NCI-H1930 (cell line): ENCODE data around the gene PDCD10.

ENCODE experiments used
- DNase-seq, 2 experiments: peaks; one replicate each; lab custom pipeline; 2025; lab: John Stamatoyannopoulos, UW

PDCD10 gene

DNA sequence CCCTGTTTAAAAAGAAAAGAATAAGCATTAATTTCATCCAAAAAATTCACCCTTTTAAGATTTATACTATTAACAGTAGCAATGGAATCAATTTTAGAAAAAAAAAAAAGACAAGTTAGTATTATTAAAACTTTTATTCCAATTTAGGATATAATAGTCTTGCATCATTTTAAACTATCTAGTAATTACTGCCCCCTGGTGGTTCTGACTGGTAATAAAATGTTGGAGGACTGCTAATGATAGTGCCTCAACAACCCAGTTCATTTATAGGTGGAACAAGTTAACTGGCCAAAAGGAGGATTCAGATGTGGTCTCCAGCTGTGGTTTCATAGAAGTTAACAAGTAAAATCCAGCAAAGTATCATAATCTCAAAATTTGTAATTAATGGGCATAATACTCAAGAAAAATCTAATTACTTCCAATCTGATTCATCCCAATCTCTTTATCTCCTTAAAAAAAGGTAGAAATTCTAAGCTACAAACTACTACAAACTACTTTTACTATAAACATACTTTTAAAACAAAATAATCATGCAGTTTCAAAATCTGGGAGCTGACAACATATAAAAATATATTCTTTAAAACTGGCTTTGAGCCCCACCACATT is 50.2 kb downstream of the PDCD10 start:
- DNase-seq: peak; percentile 6 to 39

DNA sequence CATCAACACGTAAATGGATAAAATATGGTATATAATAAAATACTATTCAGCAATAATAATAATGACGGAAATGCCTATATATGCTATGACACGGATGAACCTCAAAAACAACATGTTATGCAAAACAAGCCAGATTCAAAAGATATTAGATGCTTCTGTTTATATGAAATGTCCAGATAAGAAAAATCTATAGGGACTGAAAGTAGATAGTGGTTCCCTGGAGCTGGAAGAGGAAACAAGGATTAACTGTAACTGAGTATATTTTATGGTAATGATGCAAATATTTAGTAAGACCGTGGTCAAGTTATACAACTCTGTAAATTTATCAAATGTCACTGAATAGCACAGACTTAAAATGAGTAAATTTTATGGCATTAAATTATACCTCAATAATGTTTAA is 55.2 kb downstream of the PDCD10 start:
- DNase-seq: no peak

DNA sequence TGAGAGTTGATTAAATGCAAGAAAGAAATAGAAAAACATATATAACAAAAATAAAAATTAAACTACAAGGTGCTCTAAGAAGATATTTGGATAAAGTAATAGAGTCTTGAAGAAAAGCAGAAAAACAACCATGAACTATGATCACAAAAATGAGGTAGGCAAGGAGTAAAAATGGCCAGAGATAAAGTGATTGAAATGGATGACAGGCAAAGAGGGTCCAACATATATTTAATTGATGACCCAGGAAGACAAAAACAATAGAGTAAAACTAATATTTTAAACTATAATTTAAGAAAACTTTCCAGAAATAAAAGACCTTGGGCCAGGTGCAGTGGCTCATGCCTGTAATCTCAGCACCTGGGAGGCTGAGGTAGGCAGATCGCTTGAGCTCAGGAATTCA is 58.8 kb downstream of the PDCD10 start:
- no peak for DNase-seq

- DNase-seq: no peak
These were observed 61.5 kb downstream of the PDCD10 start for GRCh38 chr3:167673221-167673620.

DNA sequence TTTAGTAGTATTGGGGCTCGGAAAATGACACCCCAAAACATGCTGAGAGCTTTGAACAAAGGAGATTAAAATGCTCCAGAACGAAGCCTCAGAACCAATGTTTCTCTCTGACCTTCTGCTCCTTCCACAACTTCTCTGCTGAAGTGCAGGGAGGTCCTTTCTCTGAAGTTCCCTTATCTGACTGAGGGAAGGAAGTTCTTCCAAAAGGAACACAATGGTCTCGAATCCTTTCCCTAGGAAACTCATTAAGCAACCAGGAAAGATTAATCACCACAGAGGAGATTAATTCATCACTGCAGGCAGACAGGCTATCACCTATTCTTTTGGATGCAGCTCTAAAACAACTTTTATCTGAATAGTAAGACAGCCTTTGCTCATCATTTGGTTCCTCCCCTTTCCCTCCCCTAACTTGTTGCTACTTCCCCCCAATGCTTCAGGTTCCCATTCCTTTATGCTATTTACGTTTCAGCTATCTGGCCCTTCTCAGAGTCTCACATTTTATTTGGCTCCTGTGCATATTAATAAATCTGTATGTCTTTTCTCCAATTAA is 62.7 kb downstream of the PDCD10 start:
- no peak for DNase-seq

- DNase-seq: no peak
These were observed 65.0 kb downstream of the PDCD10 start for GRCh38 chr3:167669699-167670098.

DNA sequence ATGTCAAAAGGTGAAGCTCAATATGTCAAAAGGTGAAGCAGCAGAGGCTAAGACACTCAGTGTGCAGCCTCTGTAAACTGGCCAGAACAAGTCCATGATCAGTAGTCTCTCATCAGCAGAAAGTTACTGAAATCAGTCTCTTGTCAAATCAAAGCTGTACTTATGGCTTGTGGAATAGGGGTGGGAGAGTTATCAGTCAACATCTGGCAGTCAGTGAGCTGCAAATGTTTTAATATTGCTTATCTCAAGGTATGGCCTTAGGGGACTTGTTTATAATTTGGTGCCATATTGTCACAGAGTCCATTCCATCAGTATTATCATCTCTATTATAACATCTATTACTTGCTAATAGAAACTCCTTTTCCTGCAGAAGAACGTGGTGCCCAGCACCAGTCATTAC is 66.0 kb downstream of the PDCD10 start:
- DNase-seq: no peak

DNA sequence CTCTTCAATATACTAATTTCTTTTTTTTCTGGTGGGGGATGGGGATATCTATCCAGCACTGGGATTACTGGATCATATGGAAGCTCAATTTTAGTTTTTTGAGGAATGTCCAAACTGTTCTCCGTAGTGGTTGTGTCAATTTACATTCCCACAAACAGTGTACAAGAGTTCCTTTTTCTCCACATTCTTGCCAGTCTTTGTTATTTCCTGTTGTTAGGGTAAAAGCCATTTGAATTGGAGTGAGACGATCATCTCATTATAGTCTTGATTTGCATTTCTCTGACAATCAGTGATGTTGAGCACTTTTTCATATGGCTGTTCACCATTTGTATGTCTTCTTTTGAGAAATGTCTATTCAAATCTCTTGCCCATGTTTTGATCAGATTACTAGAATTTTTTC is 68.1 kb downstream of the PDCD10 start:
- DNase-seq: no peak

DNA sequence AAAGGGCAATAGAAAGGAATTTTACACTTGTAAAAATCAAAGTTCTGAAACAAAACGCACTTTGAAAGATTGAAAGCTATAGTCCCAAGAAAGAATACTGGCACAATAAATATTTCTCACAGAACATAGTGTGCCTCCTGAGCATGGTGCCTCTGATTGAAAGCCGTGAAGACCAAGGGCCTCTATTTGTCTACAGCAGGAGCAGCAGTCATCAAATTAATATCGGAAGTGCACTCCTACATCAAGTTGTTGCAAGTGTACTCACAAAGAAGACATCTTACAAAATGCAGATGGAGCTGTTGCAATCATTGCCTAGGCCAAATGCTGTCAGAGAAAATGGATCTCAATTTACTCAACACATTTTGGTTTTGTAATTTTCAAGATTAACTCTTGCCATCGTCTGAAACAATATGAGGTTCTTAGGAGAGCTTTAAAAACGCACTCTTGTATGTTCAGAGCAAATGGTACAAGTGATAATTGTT is 71.7 kb downstream of the PDCD10 start:
- no peak for DNase-seq

DNA sequence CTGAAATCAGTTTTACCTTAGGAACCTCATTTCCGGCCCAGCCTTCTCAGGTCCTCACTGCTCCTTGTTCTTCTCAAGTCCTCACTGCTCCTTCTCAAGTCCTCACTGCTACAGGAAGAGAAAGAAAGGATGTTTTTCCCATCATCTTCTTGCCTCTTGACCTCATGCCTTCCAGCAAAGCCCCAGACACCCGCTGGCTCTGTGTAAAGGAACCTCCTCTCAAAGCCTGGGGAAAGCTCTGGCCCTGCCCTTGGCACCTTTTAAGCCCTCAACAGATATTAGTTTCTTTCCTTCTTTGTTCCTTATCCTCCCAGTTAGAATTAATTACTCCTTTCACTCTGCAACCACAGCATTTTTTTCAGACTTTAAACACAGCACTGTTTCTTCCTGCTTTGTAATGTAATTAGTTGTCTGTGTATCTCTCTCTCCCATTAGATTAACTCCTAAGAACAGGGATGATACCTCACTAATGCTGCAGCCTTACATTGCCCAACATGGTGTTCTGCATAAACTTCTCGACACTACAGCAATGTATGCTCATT is 76.9 kb downstream of the PDCD10 start:
- no peak for DNase-seq

DNA sequence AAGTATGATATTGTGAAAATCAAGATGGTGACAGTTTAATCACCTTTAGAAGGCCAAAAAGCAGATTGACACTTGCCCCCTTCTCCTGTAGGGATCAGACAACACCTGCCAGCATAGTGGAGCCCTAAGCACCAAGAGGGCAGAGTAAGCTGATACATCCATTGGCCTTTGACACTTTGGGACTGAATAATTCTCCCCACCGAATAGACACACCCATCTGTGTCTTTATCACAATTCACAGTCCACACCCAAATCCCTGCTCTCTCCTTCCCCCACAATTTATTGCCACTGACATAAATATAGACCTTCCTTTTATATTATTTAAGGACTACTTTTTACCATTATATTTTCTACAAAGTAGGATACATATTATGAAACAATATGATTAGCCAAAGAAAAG is 77.9 kb downstream of the PDCD10 start:
- no peak for DNase-seq

DNA sequence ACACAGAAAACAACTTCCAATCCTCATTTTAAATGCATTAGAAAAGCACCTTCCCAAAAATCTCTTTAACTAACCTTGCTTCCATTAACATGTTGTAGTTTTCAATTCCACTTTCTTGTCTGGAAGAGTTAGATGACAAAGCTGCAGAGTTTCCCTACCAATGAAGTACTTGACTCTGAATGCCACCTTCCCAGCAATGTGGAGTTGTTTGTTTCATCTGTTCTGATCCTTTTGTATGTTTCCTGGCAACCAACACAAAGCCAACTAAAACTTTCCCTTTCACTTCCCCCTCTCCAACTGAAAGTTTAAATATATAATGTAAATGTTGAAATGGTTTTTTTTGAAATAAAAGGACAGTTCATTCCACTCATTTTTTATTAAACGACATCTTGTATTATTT is 80.9 kb downstream of the PDCD10 start, which contains the start of gene WDR49:
Gene WDR49 (minus strand): TSS at position 183 of the 400 bp plus-strand sequence. CDS start 517 bp downstream, outside the sequence.
- no peak for DNase-seq

DNA sequence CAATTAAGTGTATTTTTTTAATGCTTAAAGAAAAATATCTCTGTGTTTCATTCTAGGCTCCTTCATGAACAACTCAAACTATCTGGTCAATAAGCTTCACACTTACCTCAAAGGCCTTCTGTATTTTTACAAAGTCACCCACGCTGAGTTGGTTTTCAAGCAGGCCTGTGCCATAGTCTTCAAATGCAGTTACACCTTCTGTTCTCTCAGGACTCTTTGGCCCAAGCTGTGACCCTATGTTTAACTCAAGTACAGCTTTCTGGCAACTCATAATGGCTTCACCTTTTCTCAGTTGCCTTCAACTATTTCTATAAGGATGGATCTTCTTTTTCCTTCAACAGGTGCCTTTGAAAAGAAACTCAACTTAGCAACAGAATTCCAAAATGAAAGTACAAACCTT is 81.5 kb downstream of the PDCD10 start:
- DNase-seq: no peak

GRCh38 chr3:167651826-167652225 is 82.9 kb downstream of the PDCD10 start:
- DNase-seq: no peak

GRCh38 chr3:167650459-167650858 is 84.2 kb downstream of the PDCD10 start:
- no peak for DNase-seq

GRCh38 chr3:167649746-167650145 is 84.9 kb downstream of the PDCD10 start:
- no peak for DNase-seq

- no peak for DNase-seq
These were observed 90.1 kb downstream of the PDCD10 start for GRCh38 chr3:167644611-167645010.
